GM19395 (cell line): ENCODE data around the gene KIFAP3.
"Not testable (repeated sequence)": the region's sequence is repeated elsewhere in the genome, so short reads cannot be mapped to it uniquely, and the experiment has no call there.

Experiments used
- ATAC-seq: cut with Tn5 transposase; IDR thresholded peaks from one replicate; pipeline ENCODE4 v1.9.1; 2021; ENCODE audit warnings: mild to moderate bottlenecking, moderate library complexity; ENCODE audit not compliant: unreplicated experiment

Gene KIFAP3

GRCh38 chr1:169892927-169893644 lies 181.4 kb downstream of the KIFAP3 start:
- ATAC-seq: peak; percentile 9

- no peak for ATAC-seq
Measured at GRCh38 chr1:169892176-169892926, 182.1 kb downstream of the KIFAP3 start.

- no peak for ATAC-seq
Measured at GRCh38 chr1:169891539-169891885, 183.0 kb downstream of the KIFAP3 start.

GRCh38 chr1:169890761-169891538 lies 183.5 kb downstream of the KIFAP3 start:
- ATAC-seq: peak; percentile 33

GRCh38 chr1:169889871-169890270 lies 184.6 kb downstream of the KIFAP3 start:
- no peak for ATAC-seq

GRCh38 chr1:169886931-169887330 lies 187.6 kb downstream of the KIFAP3 start:
- ATAC-seq: no peak

GRCh38 chr1:169886422-169886821 lies 188.1 kb downstream of the KIFAP3 start:
- ATAC-seq: no peak

- ATAC-seq: no peak
Measured at GRCh38 chr1:169885207-169885606, 189.3 kb downstream of the KIFAP3 start.

GRCh38 chr1:169884634-169885033 lies 189.9 kb downstream of the KIFAP3 start:
- no peak for ATAC-seq

GRCh38 chr1:169882039-169882511 lies 192.4 kb downstream of the KIFAP3 start:
- no peak for ATAC-seq

GRCh38 chr1:169879034-169879840 lies 195.3 kb downstream of the KIFAP3 start:
- no peak for ATAC-seq

GRCh38 chr1:169878498-169878897 lies 196.0 kb downstream of the KIFAP3 start:
- no peak for ATAC-seq

GRCh38 chr1:169877800-169878491 lies 196.5 kb downstream of the KIFAP3 start:
- no peak for ATAC-seq

GRCh38 chr1:169874229-169874628 lies 200.3 kb downstream of the KIFAP3 start:
- no peak for ATAC-seq

GRCh38 chr1:169873582-169874199 lies 200.8 kb downstream of the KIFAP3 start:
- ATAC-seq: no peak

GRCh38 chr1:169872906-169873305 lies 201.6 kb downstream of the KIFAP3 start:
- ATAC-seq: no peak

GRCh38 chr1:169871988-169872387 lies 202.5 kb downstream of the KIFAP3 start:
- ATAC-seq: not testable (repeated sequence)
